GM23338 (cell line): ENCODE data around the gene TFPI. TPM values are rescaled to one million over a fixed set of nuclear protein-coding genes. Genes with fewer than 3 reads are reported as not detected.

ENCODE experiments used
- ATAC-seq: fragments of 200-7000 bp; cut with Tn5 transposase; 3 replicates; pipeline ENCODE4 v1.9.1; 2020
- DNase-seq: peaks from one replicate; pipeline ENCODE4 v3.0.0-alpha.2; 2015; ENCODE audit warnings: low spot score
- H2AFZ ChIP-seq: fragments of 200-600 bp; sonication (generic); 2 replicates; pipeline ENCODE4 v1.8.0; 2016; ENCODE audit warnings: antibody characterized with exemption, mild to moderate bottlenecking, moderate library complexity
- H3F3A ChIP-seq: fragments of 200-600 bp; sonication (generic); replicated peaks from 2 replicates; pipeline ENCODE4 v1.8.0; 2017; ENCODE audit warnings: antibody characterized with exemption, mixed run types, low read depth
- H3K27ac ChIP-seq: fragments of 200-600 bp; sonication (generic); 2 replicates; pipeline ENCODE4 v1.6.1; 2016; ENCODE audit warnings: low read depth
- H3K27me3 ChIP-seq: fragments of 200-600 bp; sonication (generic); 2 replicates; pipeline ENCODE4 v1.8.0; 2016; ENCODE audit warnings: mild to moderate bottlenecking, mixed run types, moderate library complexity; ENCODE audit not compliant: insufficient read depth
- H3K36me3 ChIP-seq: fragments of 200-600 bp; sonication (generic); 2 replicates; pipeline ENCODE4 v1.8.0; 2016; ENCODE audit warnings: mild to moderate bottlenecking; ENCODE audit not compliant: insufficient read depth
- H3K4me1 ChIP-seq: fragments of 200-600 bp; sonication (generic); 2 replicates; pipeline ENCODE4 v1.8.0; 2016; ENCODE audit warnings: mild to moderate bottlenecking, moderate library complexity; ENCODE audit not compliant: insufficient read depth
- H3K4me2 ChIP-seq: fragments of 200-600 bp; sonication (generic); 2 replicates; pipeline ENCODE4 v1.7.1; 2017; ENCODE audit warnings: mixed run types
- H3K4me3 ChIP-seq: fragments of 200-600 bp; sonication (generic); 2 replicates; pipeline ENCODE4 v1.6.1; 2016; ENCODE audit warnings: mixed run types
- H3K79me2 ChIP-seq: fragments of 200-600 bp; sonication (generic); replicated peaks from 2 replicates; pipeline ENCODE4 v1.8.0; 2017; ENCODE audit warnings: mild to moderate bottlenecking; ENCODE audit not compliant: insufficient read depth
- H3K9me2 ChIP-seq: fragments of 200-600 bp; sonication (generic); 2 replicates; pipeline ENCODE4 v1.8.0; 2017; ENCODE audit not compliant: insufficient read depth
- H4K20me1 ChIP-seq: fragments of 200-600 bp; sonication (generic); replicated peaks from 2 replicates; pipeline ENCODE4 v1.8.0; 2017; ENCODE audit warnings: mild to moderate bottlenecking; ENCODE audit not compliant: insufficient read depth
- H3K27ac Mint-ChIP-seq: 2 replicates; pipeline ENCODE4 v1.8.0; 2020; ENCODE audit warnings: inconsistent platforms, mild to moderate bottlenecking, moderate library complexity, mixed read lengths
- H3K27me3 Mint-ChIP-seq: 3 replicates; pipeline ENCODE4 v1.8.0; 2022; ENCODE audit warnings: low read depth, mild to moderate bottlenecking, moderate library complexity, mixed read lengths, inconsistent platforms; ENCODE audit not compliant: insufficient read depth, poor library complexity
- H3K36me3 Mint-ChIP-seq: 3 replicates; pipeline ENCODE4 v1.8.0; 2021; ENCODE audit warnings: low read depth, mild to moderate bottlenecking, inconsistent platforms, moderate library complexity, mixed read lengths
- H3K4me1 Mint-ChIP-seq: 3 replicates; pipeline ENCODE4 v1.8.0; 2020; ENCODE audit warnings: mild to moderate bottlenecking, inconsistent platforms, mixed read lengths
- H3K4me3 Mint-ChIP-seq: 3 replicates; pipeline ENCODE4 v1.8.0; 2021; ENCODE audit warnings: moderate library complexity, mild to moderate bottlenecking, inconsistent platforms, mixed read lengths
- H3K9me3 Mint-ChIP-seq: 3 replicates; pipeline ENCODE4 v1.8.0; 2020; ENCODE audit warnings: moderate library complexity, mild to moderate bottlenecking, inconsistent platforms, mixed read lengths
- CREB1 ChIP-seq: fragments of 250-450 bp; sonication (Bioruptor Pico); IDR thresholded peaks from 2 replicates; pipeline ENCODE4 v1.5.0; 2020; ENCODE audit warnings: low read depth, mild to moderate bottlenecking, moderate library complexity
- CTCF ChIP-seq, 2 experiments: fragments of 200-600 bp in 1 of 2; sonication (generic) in 1 of 2; conservative IDR thresholded peaks; 2 replicates each; pipeline versions ENCODE4 v1.5.1 to v1.6.1; 2016 to 2017; ENCODE audit warnings: antibody characterized with exemption in 2 of 2, low read depth in 2 of 2, mild to moderate bottlenecking in 2 of 2, moderate library complexity in 1 of 2
- ETS1 ChIP-seq: IDR thresholded peaks from 2 replicates; pipeline ENCODE4 v1.6.1; 2016; ENCODE audit warnings: antibody characterized with exemption
- EZH2 ChIP-seq: fragments of 200-600 bp; sonication (generic); IDR thresholded peaks from one replicate; pipeline ENCODE4 v1.8.0; 2017; ENCODE audit warnings: antibody characterized with exemption, mild to moderate bottlenecking, low read depth; ENCODE audit not compliant: unreplicated experiment
- EZH2phosphoT487 ChIP-seq: fragments of 200-600 bp; sonication (generic); IDR thresholded peaks from one replicate; pipeline ENCODE4 v1.8.1; 2018; ENCODE audit warnings: antibody characterized with exemption; ENCODE audit not compliant: unreplicated experiment
- JUNB ChIP-seq: IDR thresholded peaks from one replicate; pipeline ENCODE4 v1.6.1; 2016; ENCODE audit warnings: antibody characterized with exemption; ENCODE audit not compliant: unreplicated experiment
- NANOG ChIP-seq: IDR thresholded peaks from 2 replicates; pipeline ENCODE4 v1.6.1; 2016; ENCODE audit warnings: antibody characterized with exemption, borderline replicate concordance
- POLR2AphosphoS5 ChIP-seq: IDR thresholded peaks from 2 replicates; pipeline ENCODE4 v1.6.1; 2016; ENCODE audit warnings: antibody characterized with exemption, low read depth
- REST ChIP-seq: IDR thresholded peaks from one replicate; pipeline ENCODE4 v1.6.1; 2018; ENCODE audit warnings: antibody characterized with exemption; ENCODE audit not compliant: unreplicated experiment
- STAT1 ChIP-seq: IDR thresholded peaks from one replicate; pipeline ENCODE4 v1.6.1; 2016; ENCODE audit warnings: antibody characterized with exemption; ENCODE audit not compliant: unreplicated experiment
- ZNF114 ChIP-seq: fragments of 250-450 bp; sonication (Bioruptor Pico); IDR thresholded peaks from 2 replicates; pipeline ENCODE4 v1.5.0; 2020; ENCODE audit warnings: mild to moderate bottlenecking, moderate library complexity
- ZNF331 ChIP-seq: fragments of 250-450 bp; sonication (Bioruptor Pico); IDR thresholded peaks from 2 replicates; pipeline ENCODE4 v1.5.0; 2020; ENCODE audit warnings: low read depth, mild to moderate bottlenecking, moderate library complexity
- ZNF462 ChIP-seq: fragments of 250-450 bp; sonication (Bioruptor Pico); IDR thresholded peaks from 2 replicates; pipeline ENCODE4 v1.5.0; 2020; ENCODE audit warnings: mild to moderate bottlenecking, moderate library complexity
- polyA plus RNA-seq: library from polyadenylated mRNA; unstranded; fragments of >200 nt; fragmentation: Nextera tagmentation; extraction: Ambion mirVana; gene quantifications from 2 replicates; pipeline ENCODE4 v1.2.1, GENCODE V29; 2016
- total RNA-seq: library from RNA; depleted of rRNA; stranded (reverse); fragments of >200 nt; shearing (Covaris generic); gene quantifications from 2 replicates; pipeline ENCODE4 v1.2.3, GENCODE V29; 2014

Gene TFPI
- total and polyA plus RNA-seq, 2 experiments from 2014 or later, result 1.8 to 1.9 TPM

- Histone ChIP-seq H3K4me1 (peaks cover 21% of the 10 kb centered on the region), H4K20me1 (no peaks in the 10 kb centered on the region), H3K27me3 (no peaks in the 10 kb centered on the region), H3F3A (no peaks in the 10 kb centered on the region), H2AFZ (no peak overlapping the region), H3K4me3 (no peak overlapping the region), H3K27ac (no peak overlapping the region), H3K4me2 (no peak overlapping the region), H3K9me2 (no peaks in the 10 kb centered on the region), H3K79me2 (no peaks in the 10 kb centered on the region), H3K36me3 (no peaks in the 10 kb centered on the region)
- TF ChIP-seq ZNF114 (CRISPR knock-in tag) (no peak), CTCF (conservative IDR thresholded peaks at IDR 0.05; ENCODE audit: low read depth in 2 of 2) (no peak), POLR2AphosphoS5 (no peak), ZNF331 (CRISPR knock-in tag) (no peak), NANOG (no peak), JUNB (no peak), STAT1 (no peak), REST (no peak), EZH2phosphoT487 (no peak), CREB1 (CRISPR knock-in tag) (no peak), ETS1 (no peak), ZNF462 (CRISPR knock-in tag) (no peak), EZH2 (no peak)
- Mint-ChIP-seq H3K27me3 (no peaks in the 10 kb centered on the region), H3K4me3 (no peak overlapping the region), H3K36me3 (no peaks in the 10 kb centered on the region), H3K4me1 (peaks cover 10% of the 10 kb centered on the region), H3K27ac (no peak overlapping the region), H3K9me3 (no peaks in the 10 kb centered on the region)
- ATAC-seq (no peak), DNase-seq (no peak)
These were observed 6.8 kb downstream of the TFPI start for GRCh38 chr2:187547353-187547979.
